ENCODE measurements around the gene PIK3C2A. TPM values are rescaled to one million over a fixed set of nuclear protein-coding genes. Genes with fewer than 3 reads are reported as not detected.

The PIK3C2A gene
- total and polyA plus RNA-seq, 3 donors from 2014 or later = 31.5 to 125 (median 116) TPM

GRCh38 chr11:17188675-17189074 is 19.1 kb downstream of the PIK3C2A start:
- Histone ChIP-seq H3K4me1 (no peaks in the 10 kb centered on the region), H3K36me3 (ENCODE audit: low read depth, missing control alignments) (no peaks in the 10 kb centered on the region), H3K27ac (no peak overlapping the region), H3K9me3 (no peaks in the 10 kb centered on the region), H3K27me3 (no peaks in the 10 kb centered on the region), H3K4me3 (no peak overlapping the region)
- no peak for DNase-seq
- WGBS, 2 donors = 70 to 72% methylated on average over 2 of the region's 2 CpGs
- no peak for TF ChIP-seq POLR2A (IDR thresholded peaks at IDR 0.05)
- TF ChIP-seq, protein P1, sequence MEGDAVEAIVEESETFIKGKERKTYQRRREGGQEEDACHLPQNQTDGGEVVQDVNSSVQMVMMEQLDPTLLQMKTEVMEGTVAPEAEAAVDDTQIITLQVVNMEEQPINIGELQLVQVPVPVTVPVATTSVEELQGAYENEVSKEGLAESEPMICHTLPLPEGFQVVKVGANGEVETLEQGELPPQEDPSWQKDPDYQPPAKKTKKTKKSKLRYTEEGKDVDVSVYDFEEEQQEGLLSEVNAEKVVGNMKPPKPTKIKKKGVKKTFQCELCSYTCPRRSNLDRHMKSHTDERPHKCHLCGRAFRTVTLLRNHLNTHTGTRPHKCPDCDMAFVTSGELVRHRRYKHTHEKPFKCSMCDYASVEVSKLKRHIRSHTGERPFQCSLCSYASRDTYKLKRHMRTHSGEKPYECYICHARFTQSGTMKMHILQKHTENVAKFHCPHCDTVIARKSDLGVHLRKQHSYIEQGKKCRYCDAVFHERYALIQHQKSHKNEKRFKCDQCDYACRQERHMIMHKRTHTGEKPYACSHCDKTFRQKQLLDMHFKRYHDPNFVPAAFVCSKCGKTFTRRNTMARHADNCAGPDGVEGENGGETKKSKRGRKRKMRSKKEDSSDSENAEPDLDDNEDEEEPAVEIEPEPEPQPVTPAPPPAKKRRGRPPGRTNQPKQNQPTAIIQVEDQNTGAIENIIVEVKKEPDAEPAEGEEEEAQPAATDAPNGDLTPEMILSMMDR (IDR thresholded peaks at IDR 0.05) = no peak
- intact Hi-C loops (cut with DNase I; ENCODE audit: low total_unique reads) = no loop called here

DNA sequence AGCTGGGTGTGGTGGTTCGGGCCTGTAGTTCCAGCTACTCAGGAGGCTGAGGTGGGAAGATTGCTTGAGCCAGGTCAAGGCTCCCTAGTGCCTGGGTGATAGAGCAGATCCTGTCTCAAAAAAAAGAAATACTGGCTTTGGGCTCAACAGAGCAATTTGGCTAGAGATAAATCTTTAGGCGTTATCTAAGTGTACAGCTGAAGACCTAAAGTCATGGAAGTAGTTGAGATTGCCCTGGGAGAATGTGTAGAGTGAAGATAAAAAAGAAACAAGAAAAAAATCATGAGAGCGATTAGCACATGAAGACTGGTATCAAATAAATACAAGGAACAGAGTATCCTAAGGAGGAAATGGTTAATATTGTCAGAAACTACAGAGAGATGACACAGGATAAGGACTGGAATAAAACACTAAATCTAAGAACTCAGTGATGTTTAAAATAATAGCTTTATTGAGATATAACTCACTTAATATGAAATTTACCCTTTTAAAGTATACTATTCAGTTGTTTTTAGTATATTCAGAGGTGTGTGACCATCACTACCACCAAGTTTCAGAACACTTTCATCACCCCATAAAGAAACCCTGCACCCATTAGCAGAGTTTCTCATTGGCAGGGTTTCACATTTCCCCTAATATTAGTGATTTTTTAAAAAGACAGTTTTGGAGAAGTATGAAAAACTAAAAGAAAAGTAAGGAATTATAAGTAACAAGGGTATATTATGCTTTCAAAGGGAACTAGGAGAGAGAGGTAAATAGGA is 20.7 kb downstream of the PIK3C2A start:
- no peak overlapping the region for H3K4me3 ChIP-seq
- no peaks in the 10 kb centered on the region for H3K9me3 ChIP-seq
- no peaks in the 10 kb centered on the region for H3K4me1 ChIP-seq
- H3K27me3 ChIP-seq = no peaks in the 10 kb centered on the region
- no peaks in the 10 kb centered on the region for H3K36me3 ChIP-seq (ENCODE audit: low read depth, missing control alignments)
- H3K27ac ChIP-seq = no peak overlapping the region
- DNase-seq = no peak
- 69 to 74% methylated on average over 3 of the region's 3 CpGs for WGBS, 2 donors
- intact Hi-C loops (cut with DNase I; ENCODE audit: low total_unique reads) = no loop called here
- no peak for TF ChIP-seq POLR2A (IDR thresholded peaks at IDR 0.05)
- TF ChIP-seq, protein P1 (IDR thresholded peaks at IDR 0.05) = no peak

- intact Hi-C loops (cut with DNase I; ENCODE audit: low total_unique reads) = no loop called here
- Histone ChIP-seq H3K36me3 (ENCODE audit: low read depth, missing control alignments) (no peaks in the 10 kb centered on the region), H3K4me3 (no peak overlapping the region), H3K4me1 (no peaks in the 10 kb centered on the region), H3K27me3 (no peaks in the 10 kb centered on the region), H3K27ac (no peak overlapping the region), H3K9me3 (no peaks in the 10 kb centered on the region)
- DNase-seq = no peak
- no peak for TF ChIP-seq POLR2A (IDR thresholded peaks at IDR 0.05)
- TF ChIP-seq, protein P1 (IDR thresholded peaks at IDR 0.05) = no peak
- 96 to 97% methylated on average over 2 of the region's 2 CpGs for WGBS, 2 donors
Measured at GRCh38 chr11:17185938-17186337, 21.8 kb downstream of the PIK3C2A start.

- Histone ChIP-seq H3K9me3 (no peaks in the 10 kb centered on the region), H3K27me3 (no peaks in the 10 kb centered on the region), H3K4me1 (no peaks in the 10 kb centered on the region), H3K36me3 (ENCODE audit: low read depth, missing control alignments) (no peaks in the 10 kb centered on the region), H3K4me3 (no peak overlapping the region), H3K27ac (no peak overlapping the region)
- intact Hi-C loops (cut with DNase I; ENCODE audit: low total_unique reads) = no loop called here
- 41 to 62% methylated on average over 2 of the region's 2 CpGs for WGBS, 2 donors
- TF ChIP-seq, protein P1 (IDR thresholded peaks at IDR 0.05) = no peak
- no peak for TF ChIP-seq POLR2A (IDR thresholded peaks at IDR 0.05)
- DNase-seq = no peak
Measured at GRCh38 chr11:17184882-17185587, 22.8 kb downstream of the PIK3C2A start.
